Right lobe of liver (tissue), 6 donors: ENCODE data around the gene HM13. TPM values are rescaled to one million over a fixed set of nuclear protein-coding genes. Genes with fewer than 3 reads are reported as not detected.
A peak's percentile ranks its signal among the peaks of the same experiment; 100 is the strongest.

Experiments
- ATAC-seq, 4 donors: fragments of 200-7000 bp; cut with Tn5 transposase; one replicate each; pipeline ENCODE4 v1.9.1; 2020; ENCODE audit warnings: mild to moderate bottlenecking in 4 of 4, moderate library complexity in 4 of 4
- DNase-seq, 3 donors: peaks; one replicate each; pipeline ENCODE4 v3.0.0-alpha.2; 2020
- H3K27ac ChIP-seq, 3 donors: fragments of 200-600 bp; one replicate each; pipeline ENCODE4 v1.8.0; 2022
- H3K27me3 ChIP-seq, 2 donors: fragments of 200-600 bp; one replicate each; pipeline ENCODE4 v1.8.0; 2022
- H3K36me3 ChIP-seq, 4 donors: fragments of 200-600 bp; sonication (generic) in 1 of 4; one replicate each; pipeline versions ENCODE4 v1.5.1 to v1.8.0; 2017 to 2022; ENCODE audit warnings: control low read depth in 1 of 4
- H3K4me1 ChIP-seq, 4 donors: fragments of 200-600 bp; sonication (generic) in 1 of 4; one replicate each; pipeline versions ENCODE4 v1.5.1 to v1.8.0; 2017 to 2022; ENCODE audit warnings: control low read depth in 1 of 4
- H3K4me3 ChIP-seq, 3 donors: fragments of 200-600 bp; one replicate each; pipeline ENCODE4 v1.8.0; 2022
- H3K9me3 ChIP-seq, 4 donors: fragments of 200-600 bp; sonication (generic) in 1 of 4; one replicate each; pipeline versions ENCODE4 v1.5.1 to v1.8.0; 2017 to 2022; ENCODE audit warnings: control low read depth in 1 of 4
- POLR2A ChIP-seq: fragments of 450-650 bp; IDR thresholded peaks from one replicate; pipeline ENCODE4 v1.6.1; 2017; ENCODE audit warnings: antibody characterized with exemption, mild to moderate bottlenecking
- WGBS: methylation state at CpG from one replicate; pipeline ENCODE4 v1.1.6; 2018; ENCODE audit warnings: low coverage, low lambda C conversion rate; ENCODE audit not compliant: insufficient coverage; ENCODE audit errors: missing lambda C conversion rate; 5-methylcytosine and 5-hydroxymethylcytosine counted together
- intact Hi-C, 2 donors: fragments of 100-400 bp; cut with DNase I; formaldehyde crosslinking; loops; one replicate each; pipeline versions ENCODE4 v1.11.2 to v1.14.1; 2022
- total RNA-seq, 6 experiments: library from RNA; depleted of rRNA in 2 of 6; stranded (reverse); fragments of >200 nt in 2 of 6; fragmentation: NEBNext Ultra II Directional in 3 of 6; extraction: Animal tissue kit (Norgen Biotek cat#: 25700) in 3 of 6; gene quantifications; one replicate each; pipeline versions ENCODE4 v1.1.0 to v1.2.4, GENCODE V29; 2016 to 2023
- TF ChIP-seq, protein P1 (sequence below), 4 donors: fragments of 200-600 bp in 3 of 4; fragments of 450-650 bp in 1 of 4; IDR thresholded peaks; one replicate each; pipeline versions ENCODE4 v1.5.1 to v1.8.0; 2016 to 2022; ENCODE audit warnings: antibody characterized with exemption in 4 of 4, mild to moderate bottlenecking in 2 of 4
- donor health status: DM: no; HTN: yes; CAD: no.
- donor health status: DM: no; HTN: no; CAD: no.
- donor health status: DM: no; HTN: no; CAD: no.
- donor health status: DM: no; HTN: yes; CAD: no.
- donor health status: DM: no; HTN: yes; CAD: no.

HM13 gene
- total RNA-seq, 6 experiments from 2014 or later = 78.1 to 141 (median 114) TPM

DNA sequence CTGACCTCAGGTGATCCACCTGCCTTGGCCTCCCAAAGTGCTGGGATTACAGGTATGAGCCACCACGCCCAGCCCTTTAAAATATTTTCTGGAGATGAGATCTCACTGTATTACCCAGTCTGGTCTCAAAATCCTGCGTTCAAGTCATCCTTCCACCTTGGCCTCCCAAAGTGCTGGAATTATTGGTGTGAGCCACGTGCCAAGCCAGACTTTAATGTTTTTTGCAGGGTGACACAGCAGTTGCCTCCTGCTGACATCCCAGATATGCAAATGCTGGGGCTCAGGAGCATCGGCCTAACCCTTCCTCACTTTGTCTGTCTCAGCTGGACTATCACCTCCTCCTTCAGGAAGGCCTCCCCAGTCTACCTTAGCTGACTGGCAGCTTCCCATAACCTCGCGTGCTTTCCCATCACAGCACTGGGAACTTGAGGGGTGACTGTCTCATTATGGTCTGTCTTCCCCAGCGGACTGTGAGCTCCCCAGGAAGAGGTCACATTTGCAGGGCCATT is 76.5 kb downstream of the HM13 start:
- Histone ChIP-seq H3K4me1 (peaks cover 0 to 6% (median 2%) of the 10 kb centered on the region in 4 donors), H3K36me3 (no peaks in the 10 kb centered on the region), H3K9me3 (no peaks in the 10 kb centered on the region), H3K27me3 (no peaks in the 10 kb centered on the region), H3K4me3 (no peak overlapping the region), H3K27ac (no peak overlapping the region)
- no peak for DNase-seq
- ATAC-seq = no peak
- WGBS = 78% methylated on average over 4 of the region's 7 CpGs
- intact Hi-C loops = no loop called here
- TF ChIP-seq POLR2A = no peak
- TF ChIP-seq, protein P1, sequence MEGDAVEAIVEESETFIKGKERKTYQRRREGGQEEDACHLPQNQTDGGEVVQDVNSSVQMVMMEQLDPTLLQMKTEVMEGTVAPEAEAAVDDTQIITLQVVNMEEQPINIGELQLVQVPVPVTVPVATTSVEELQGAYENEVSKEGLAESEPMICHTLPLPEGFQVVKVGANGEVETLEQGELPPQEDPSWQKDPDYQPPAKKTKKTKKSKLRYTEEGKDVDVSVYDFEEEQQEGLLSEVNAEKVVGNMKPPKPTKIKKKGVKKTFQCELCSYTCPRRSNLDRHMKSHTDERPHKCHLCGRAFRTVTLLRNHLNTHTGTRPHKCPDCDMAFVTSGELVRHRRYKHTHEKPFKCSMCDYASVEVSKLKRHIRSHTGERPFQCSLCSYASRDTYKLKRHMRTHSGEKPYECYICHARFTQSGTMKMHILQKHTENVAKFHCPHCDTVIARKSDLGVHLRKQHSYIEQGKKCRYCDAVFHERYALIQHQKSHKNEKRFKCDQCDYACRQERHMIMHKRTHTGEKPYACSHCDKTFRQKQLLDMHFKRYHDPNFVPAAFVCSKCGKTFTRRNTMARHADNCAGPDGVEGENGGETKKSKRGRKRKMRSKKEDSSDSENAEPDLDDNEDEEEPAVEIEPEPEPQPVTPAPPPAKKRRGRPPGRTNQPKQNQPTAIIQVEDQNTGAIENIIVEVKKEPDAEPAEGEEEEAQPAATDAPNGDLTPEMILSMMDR (IDR thresholded peaks at IDR 0.05) = no peak

DNA sequence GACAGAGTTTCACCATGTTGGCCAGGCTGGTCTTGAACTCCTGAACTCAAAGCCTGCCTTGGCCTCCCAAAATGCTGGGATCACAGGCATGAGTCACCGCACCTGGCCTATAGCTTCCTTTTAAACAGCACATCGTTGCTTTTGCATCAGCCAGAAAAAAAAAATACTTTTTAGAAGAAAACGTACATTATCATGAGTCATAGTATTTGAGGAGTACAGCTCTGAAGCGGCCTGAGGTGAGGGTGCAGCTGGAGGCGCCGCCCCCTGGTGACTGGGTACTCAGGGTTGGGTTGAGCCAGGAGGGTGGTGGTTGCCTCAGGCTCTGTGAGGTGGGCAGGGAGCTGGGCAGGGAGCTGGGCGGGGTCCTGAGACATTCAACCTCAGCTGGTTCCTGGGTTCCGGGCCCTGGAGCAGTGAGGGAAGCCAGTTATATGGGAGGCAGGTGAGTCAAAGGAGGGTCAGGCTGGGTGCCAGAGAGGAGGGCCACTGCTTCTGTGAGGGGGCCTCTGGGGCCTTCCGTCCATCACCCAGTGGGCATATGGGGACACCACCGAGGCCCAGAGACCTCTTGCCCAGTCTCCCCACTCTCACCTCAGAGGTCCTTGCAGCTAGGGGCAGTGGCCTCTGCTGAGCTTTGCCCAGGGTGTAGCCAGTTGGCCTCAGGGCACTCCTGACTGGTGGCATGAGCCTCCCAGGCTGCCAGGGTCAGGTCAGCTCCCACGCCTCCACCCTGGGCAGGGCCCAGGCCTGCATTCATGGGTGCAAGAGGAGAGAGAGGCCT is 79.2 kb downstream of the HM13 start:
- no peaks in the 10 kb centered on the region for H3K9me3 ChIP-seq
- H3K27ac ChIP-seq = peak overlapping the region in 1 of 3 donors; percentile 1
- peak; percentile 85 to 93 (median 92) for DNase-seq
- 37% methylated on average over 5 of the region's 11 CpGs for WGBS
- H3K27me3 ChIP-seq = no peaks in the 10 kb centered on the region
- TF ChIP-seq, protein P1 (IDR thresholded peaks at IDR 0.05) = no peak
- peak; percentile 9 for TF ChIP-seq POLR2A
- H3K4me3 ChIP-seq = no peak overlapping the region
- H3K36me3 ChIP-seq = no peaks in the 10 kb centered on the region
- ATAC-seq = peak; percentile 92 to 96 (median 94)
- intact Hi-C loops = no loop called here
- peaks cover 0 to 6% (median 2%) of the 10 kb centered on the region in 4 donors for H3K4me1 ChIP-seq

DNA sequence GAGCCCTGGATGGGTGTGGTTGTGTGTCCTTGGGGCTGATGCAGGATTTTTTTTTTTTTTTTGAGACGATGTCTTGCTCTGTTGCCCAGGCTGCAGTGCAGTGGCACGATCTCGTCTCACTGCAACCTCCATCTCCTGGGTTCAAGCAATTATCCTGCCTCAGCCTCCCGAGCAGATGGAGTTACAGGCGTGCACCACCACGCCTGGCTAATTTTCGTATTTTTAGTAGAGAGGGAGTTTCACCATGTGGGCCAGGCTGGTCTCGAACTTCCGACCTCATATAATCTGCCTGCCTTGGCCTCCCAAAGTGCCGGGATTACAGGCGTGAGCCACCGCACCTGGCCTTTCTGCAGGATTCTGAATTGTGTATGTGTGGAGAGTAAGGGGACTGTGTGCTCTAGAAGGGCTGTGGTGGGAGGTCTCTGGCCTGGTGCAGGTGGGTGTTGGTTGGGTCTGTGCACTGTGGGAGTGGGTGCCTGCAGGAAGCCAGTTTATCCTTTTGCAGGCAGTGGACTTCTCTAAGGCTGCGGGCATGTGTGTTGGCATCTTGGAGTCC is 79.8 kb downstream of the HM13 start:
- Histone ChIP-seq H3K36me3 (no peaks in the 10 kb centered on the region), H3K27ac (peak overlapping the region in 1 of 3 donors; percentile 1), H3K4me3 (no peak overlapping the region), H3K27me3 (no peaks in the 10 kb centered on the region), H3K4me1 (peaks cover 0 to 6% (median 2%) of the 10 kb centered on the region in 4 donors), H3K9me3 (no peaks in the 10 kb centered on the region)
- no peak for TF ChIP-seq POLR2A
- TF ChIP-seq, protein P1 (IDR thresholded peaks at IDR 0.05) = no peak
- no peak for ATAC-seq
- intact Hi-C loops = no loop called here
- DNase-seq = no peak
- WGBS = 92% methylated on average over 5 of the region's 13 CpGs

DNA sequence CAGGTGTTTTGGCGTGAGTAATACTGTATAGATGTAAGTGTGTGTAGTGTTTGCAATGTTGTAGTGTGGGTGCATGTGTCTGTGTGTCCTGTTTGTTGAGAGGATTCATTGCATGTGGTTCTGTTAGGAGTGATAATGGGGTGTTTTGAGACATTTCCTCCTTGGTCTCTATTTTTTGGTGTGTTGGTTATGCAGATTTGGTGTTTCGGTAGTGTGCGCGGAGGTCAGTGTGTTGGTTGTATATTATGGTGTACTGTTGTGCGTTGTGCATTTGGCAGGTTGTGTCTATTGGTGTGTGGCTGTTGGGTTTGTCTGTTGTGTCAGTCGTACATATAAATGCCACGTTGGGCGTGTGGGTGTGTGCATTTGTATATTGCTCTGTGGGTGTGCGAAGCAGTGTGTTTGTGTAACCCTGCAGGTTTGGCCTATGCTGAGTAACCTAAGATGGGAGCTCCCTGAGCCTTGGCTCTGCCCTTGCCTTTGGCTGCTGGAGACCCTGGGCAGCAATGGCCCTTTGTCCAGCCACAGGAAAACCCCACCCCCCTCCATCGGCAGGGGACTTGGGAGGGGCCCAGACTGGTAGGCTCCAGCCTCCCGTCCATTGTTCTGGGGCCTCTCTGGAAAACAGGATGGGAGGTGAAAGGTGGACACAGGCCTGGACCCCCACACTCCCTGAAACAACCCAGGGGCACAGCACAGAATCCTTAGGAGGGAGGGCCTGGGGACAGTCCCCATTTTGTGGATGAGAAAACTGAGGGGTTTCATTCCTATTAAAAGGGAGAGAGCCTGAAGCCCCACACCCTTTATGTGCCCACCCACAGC is 80.5 kb downstream of the HM13 start:
- 85% methylated on average over 7 of the region's 11 CpGs for WGBS
- intact Hi-C loops = no loop called here
- Histone ChIP-seq H3K4me3 (no peak overlapping the region), H3K27ac (peak overlapping the region in 1 of 3 donors; percentile 42), H3K36me3 (no peaks in the 10 kb centered on the region), H3K4me1 (peaks cover 0 to 6% (median 2%) of the 10 kb centered on the region in 4 donors), H3K27me3 (no peaks in the 10 kb centered on the region), H3K9me3 (no peaks in the 10 kb centered on the region)
- TF ChIP-seq, protein P1 (IDR thresholded peaks at IDR 0.05) = no peak
- TF ChIP-seq POLR2A = no peak
- peak in 3 of 4 donors; percentile 5 to 45 (median 18) for ATAC-seq
- DNase-seq = no peak
